HL-60 (cell line): ENCODE results near the gene BRAP.

ENCODE experiments used
- CTCF ChIP-seq: IDR thresholded peaks from one replicate; pipeline ENCODE4 v1.5.1; 2011; ENCODE audit warnings: low read length, control low read depth, inconsistent platforms; ENCODE audit not compliant: insufficient read depth
- SPI1 ChIP-seq: IDR thresholded peaks from 2 replicates; pipeline ENCODE4 v1.6.1; 2012; ENCODE audit warnings: low read depth, mild to moderate bottlenecking, borderline replicate concordance

DNA sequence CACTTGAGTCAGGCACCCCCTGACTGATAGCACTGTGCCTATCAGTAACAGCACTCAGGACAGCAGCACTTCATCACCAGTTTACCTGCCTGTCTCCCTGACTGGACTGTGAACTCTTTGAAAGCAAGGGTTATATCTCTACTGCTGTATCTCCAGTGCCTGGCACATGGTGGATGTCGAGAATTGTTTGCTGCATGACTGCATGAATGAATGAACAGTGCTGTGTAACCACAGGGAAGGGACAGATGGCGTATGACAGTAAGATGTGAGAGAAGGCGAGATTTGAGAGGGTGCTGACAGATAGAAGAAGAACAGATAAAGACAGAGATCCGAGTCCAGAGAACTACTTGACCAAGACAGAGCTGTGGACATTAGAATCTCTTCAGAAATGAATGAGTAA is 29.7 kb downstream of the BRAP start:
- TF ChIP-seq CTCF (no peak), SPI1 (no peak)
